HG02885 (cell line): ENCODE data around the gene CACUL1.
"Not testable (repeated sequence)": the region's sequence is repeated elsewhere in the genome, so short reads cannot be mapped to it uniquely, and the experiment has no call there.

Source experiments
- ATAC-seq: cut with Tn5 transposase; IDR thresholded peaks from one replicate; pipeline ENCODE4 v1.9.1; 2021; ENCODE audit warnings: mild to moderate bottlenecking; ENCODE audit not compliant: unreplicated experiment, poor library complexity

CACUL1 gene

DNA sequence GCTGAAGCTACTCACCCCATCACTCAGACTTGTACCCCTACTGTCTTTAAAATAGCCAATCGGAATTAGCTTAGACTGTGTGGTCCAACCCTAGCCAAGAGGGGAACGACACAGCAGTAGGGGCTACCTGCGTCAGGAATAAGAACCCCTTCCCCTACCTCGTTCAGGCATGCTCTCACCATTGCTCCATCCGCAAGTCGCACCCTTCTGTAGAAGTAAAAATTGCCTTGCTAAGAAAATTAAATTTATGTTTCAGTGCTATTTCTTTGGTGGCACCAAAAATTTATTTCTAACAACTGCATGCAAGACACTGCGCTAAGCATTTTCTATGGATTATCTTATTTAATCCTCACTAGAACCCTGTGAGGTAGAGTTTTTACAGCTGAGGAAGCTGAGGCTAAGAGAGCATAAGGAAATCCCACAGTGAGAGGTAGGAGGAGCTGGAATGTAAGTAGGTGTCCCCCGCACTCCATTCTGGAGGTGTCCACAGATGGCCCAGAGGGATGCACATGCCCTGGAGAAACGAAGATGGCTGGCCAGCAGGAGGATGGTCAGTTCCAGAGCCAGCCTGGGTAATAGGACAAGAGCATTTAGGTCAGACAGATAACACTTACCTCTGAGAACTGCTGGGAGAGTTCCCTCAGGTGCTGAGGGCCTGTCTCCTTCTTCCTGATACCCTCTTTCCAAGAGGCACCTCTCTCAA lies 15.3 kb upstream of the CACUL1 start:
- ATAC-seq: no peak

DNA sequence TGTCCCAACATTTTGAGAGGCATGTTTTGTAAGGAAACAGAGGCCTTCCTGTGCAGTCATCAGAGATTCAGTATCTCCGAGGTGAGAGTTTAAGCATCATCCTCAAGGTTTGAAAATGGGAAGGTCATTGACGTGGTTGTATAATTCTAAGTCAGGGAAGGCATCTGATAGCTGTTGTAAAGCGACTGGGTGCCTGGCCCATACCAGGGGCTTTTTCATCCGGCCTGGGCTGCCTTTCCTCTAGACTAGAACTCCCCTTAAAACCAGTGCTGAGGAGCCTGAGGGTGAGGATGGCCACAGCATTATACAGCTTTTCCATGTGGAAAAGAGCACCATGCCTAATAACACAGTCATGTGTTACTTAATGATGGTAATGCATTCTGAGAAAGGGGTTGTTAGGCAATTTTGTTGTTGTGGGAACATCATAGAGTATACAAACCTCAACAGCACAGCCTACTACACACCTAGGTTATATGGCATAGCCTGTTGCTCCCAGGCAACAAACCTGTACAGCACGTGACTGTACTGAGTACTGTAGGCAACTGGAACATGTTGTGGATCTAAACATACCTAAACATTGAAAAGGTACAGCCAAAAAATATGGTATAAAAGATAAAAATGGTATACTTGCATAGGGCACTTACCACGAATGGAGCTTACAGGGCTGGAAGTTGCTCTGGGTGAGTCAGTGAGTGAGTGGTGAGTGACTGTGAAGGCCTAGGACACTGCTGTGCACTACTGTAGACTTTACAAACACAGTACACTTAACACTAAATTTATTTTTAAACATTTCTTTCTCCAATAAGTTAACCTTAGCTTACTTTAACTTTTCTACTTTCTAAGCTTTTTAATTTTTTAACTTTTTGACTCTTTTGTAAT lies 13.5 kb upstream of the CACUL1 start:
- no peak for ATAC-seq

DNA sequence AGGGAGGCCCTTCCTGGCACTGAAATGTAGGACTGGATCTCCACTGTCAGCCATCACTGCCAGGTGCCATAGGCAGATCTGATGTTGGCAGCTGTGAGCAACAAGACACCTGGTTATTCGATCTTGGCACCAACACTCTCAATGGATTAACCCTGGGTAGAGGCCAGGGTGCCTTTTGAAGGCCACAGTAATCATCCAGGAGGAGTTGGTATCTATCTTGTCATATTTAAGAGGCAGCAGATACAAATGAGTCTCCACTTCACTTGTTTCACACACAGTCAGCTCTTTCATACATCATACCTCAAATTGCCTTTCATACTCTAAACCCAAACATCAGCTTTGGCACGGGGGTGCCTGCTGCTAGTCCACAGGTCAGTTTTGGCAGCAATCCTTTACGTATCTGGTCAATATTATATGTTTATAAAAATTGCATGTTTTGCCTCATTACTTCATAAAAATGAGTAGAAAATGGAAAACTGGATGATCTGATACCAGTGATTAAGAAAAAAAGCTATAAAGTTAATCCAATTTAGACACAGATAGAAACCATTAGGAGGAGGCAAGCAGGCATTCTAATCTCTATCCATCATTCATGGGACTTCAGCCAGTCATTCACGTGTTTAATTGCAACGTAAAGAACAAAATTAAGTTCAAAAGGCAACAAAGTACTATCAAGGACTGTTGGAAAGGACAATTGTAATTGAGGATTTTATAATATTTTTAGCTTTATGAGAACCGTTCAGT lies 12.7 kb upstream of the CACUL1 start:
- no peak for ATAC-seq

DNA sequence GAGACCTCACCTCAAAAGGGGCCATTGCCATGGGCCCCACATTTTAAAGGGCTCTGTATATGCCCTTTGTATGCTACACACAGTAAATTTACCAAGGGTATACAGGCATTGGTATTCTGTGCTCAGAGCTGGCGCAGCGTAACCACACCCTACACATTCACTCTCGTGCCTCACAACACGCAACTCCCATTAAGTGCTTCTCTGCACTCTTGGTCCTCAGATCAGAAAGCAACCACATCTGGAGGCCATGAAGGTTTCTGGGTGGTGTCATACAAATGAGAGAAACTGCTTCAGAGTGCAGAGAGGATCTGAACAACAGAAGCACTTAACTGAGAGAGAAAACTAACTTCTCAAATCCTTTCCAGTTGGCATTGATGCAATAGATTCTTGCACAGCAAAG lies 9.4 kb upstream of the CACUL1 start:
- no peak for ATAC-seq

DNA sequence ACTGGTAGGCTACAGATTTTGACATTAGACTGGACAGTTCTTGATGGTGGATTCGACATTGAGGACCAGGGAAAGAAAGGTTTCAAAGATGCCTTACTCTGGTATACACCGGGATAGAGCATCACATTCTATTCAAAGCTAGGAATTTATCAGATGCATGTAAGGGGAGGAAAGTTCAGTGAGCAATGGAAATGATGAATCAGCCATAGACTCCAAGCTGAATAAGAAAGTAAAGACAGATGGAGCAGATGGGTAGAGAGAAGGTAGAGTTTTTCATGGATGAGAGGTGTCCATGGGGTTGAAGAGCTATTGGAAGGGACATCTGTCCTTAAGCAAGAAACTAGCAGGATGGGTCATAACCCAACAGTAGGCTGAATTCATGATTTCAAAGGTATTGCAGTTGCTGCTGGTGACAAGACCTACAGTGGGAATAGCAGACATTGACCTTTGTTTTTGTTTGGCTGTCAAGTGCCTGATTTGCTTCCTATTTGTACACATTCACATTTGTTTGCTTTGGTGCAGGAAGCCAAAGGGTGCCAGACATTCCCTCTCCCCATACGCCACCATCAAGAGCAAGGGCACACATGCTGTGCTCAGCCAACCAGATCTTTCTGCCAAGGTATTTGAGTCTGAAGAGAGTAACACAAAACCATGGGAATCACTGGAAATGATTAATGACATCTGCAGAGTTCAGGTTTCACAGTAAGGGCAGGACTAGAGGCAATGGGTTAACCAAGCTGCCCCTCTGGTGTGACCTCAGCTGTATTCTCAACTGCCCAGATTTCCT lies 8.6 kb upstream of the CACUL1 start:
- ATAC-seq: no peak

DNA sequence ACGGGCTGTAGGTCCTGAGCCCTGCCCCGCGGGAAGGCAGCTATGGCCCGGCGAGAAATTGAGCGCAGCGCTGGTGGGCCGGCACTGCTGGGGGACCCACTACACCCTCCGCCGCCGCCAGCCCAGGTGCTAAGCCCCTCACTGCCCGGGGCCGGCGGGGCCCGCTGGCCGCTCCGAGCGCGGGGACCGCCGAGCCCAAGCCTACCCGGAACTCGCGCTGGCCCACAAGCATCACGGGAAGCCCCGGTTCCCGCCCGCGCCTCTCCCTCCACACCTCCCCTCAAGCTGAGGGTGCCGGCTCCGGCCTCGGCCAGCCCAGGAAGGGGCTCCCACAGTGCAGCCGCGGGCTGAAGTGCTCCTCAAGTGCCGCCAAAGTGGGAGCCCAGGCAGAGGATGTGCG lies 5.5 kb upstream of the CACUL1 start:
- ATAC-seq: no peak

DNA sequence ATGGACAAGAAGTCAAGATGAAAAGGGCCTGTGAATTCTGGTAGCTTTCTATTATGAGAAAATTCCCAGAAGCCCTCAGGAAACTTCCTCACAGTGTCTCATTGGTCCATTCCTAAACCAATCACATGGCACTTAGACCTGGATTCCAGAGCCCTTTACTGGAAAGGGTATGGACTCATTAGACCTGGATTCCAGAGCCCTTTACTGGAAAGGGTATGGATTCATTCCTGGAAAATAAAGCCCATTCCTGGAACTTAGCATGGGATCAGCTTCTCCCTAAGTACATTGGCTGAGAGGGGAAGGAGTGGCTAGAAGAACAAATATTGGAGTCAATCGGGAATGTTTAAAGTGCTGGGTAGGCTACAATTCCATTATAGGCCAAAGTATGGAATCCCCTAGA lies 3.7 kb upstream of the CACUL1 start:
- no peak for ATAC-seq

DNA sequence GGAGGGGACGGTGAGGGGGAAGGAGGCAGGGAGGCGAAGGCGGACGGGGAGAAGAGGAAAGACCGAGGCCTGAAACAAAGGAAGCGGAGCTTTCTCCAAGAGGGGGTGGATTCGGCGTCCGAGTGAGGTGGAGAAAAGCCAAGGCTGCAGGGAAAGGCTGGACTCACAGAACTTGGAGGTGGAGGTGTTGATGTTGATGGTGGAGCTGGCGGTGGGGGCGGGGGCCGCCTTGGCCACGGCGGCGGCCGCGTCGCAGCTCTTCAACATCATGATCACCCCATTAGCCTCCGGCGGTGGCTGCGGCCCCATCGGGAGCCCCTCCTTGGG lies 578 bp downstream of the CACUL1 start:
- peak; percentile 19 for ATAC-seq

DNA sequence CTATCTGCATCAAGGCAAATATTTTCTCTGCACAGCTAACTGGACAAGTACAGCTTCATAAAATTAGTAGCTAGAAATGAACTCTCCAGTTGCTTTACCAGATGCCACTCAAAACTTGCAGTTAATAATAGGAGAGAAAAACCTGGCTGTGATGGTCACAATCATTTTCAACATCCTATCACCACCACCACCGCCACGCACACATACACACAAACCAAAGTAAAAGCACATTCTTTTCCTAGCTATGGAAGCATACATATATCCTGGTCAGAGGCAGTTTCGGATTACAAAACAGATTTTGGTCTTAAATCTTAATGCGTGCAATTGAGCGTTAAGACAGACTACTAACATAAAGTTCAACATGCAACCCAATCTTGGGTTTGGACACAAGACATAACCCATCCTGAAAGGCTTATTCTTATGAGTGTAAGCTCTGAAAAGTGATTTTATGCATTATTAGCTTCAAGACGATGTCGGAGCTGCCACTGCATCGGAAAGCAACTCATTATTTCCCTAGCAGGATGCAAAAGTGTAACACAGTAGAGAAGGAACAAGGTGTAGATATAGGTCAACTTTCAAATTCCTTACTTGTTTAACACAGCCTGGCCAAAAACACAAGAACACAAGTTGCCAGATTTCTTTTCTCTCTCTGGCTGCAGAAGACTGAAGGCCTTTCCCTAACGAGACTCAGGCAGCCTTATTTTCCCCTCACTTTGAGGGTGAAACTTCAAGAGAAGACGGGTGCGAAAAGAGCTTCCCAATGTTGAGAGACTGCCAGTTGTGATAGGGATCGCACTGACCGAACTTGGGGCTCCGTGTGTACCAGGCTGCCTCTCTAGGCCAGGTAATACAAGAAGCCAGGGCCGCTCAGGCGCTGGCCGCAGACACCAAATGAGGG lies 1.2 kb downstream of the CACUL1 start:
- peak; percentile 21 for ATAC-seq

DNA sequence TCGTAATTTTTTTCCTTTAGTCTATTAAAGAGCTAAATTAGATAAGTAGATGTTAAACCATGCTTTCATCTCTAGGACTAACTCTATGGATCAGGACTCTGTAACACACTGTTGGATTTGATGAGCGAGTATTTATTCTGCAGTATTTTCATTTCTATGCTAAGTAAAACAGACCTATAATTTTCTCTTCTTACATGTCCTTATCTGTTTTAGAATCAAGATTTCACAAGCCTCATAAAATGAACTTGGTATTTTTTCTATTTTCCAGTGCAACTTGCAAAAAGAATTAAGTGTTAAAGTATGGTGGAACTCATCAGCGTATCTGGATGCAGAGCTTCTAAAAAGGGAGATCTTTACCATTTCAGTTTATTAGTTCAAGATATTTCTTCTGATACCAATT lies 2.4 kb downstream of the CACUL1 start:
- ATAC-seq: no peak

DNA sequence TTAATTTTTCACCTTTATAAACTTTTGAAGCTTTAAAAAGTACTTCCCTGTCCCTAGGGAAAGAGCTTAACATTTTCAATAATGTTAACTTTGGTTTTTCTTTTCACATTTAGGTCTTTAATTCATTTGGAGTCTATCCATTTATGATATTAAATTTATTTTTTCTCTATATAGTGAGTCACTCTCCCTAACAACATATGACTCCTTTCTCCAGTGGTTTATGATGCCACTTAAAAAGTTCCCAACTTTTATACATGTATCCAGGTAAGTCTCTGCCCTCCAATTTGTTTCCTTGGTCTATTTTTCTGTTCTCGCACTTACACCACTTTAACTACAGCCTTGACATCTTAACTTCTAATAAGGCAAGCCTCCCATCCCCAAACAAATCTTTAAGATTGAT lies 3.5 kb downstream of the CACUL1 start:
- no peak for ATAC-seq

DNA sequence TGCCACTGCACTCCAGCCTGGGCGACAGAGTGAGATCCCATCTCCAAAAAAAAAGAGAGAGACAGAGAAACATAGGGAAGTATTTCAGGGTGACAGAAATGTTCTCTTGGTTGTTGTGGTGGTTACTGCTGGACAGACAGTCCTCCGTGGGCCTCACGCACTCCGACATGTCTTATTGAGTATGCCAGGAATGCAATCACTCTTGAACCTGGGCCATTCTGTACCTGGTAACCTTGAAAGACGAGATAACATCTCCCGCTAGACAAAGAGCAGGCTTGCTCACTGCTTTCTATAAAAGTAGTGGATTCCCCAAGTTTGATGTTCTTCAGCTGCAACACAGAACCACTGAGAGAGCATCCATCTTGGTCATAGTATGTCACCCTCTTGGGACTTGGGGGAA lies 6.7 kb downstream of the CACUL1 start:
- no peak for ATAC-seq

DNA sequence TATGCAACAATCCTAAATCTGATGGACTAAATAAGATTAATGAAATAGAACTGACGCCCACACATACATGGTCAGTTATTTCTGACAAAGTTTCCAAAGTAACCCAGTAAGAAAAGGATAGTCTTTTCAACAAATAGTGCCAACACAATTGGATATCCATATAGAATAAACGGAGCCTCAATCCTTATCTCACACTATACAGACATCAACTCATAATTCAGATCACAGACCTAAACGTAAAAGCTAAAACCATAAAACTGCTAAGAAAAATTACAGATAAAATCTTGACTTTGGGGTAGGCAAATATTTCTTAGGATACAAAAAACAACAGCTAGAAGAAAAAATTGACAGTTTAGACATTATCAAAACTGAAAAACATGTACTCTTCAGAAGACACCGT lies 8.5 kb downstream of the CACUL1 start:
- no peak for ATAC-seq

DNA sequence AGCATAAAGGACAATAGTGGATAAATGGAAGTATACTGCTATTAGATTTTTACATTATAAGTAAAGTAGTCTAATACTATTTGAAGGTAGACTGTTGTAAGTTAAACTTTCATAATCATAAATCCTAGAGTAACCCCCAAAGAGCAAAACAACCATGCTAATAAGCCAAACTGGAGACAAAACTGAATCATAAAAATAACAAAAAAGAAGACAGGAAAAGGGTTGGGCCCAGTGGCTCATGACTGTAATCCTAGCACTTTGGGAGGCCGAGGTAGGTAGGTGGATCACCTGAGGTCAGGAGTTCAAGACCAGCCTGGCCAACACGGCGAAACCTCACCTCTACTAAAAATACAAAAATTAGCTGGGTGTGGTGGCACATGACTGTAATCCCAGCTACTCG lies 9.7 kb downstream of the CACUL1 start:
- no peak for ATAC-seq

DNA sequence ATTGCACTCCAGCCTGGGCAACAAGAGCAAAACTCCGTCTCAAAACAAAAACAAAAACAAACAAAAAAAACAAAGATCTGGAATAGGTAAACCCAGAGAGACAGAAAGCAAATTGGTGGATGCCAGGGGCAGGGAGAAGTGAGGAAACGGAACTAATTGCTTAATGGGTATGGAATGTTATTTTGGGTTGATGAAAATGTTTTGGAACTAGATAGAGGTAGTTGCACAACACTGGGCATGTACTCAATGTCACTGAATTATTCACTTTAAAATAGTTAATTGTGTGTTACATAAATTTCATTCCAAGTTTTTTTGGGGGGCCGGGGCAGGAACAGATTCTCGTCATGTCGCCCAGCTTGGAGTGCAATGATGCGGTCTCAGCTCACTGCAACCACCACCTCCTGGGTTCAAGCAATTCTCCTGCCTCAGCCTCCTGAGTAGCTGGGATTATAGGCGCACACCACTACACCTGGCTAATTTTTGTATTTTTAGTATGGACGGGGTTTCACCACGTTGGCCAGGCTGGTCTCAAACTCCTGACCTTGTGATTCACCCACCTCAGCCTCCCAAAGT lies 10.3 kb downstream of the CACUL1 start:
- not testable (repeated sequence) for ATAC-seq

DNA sequence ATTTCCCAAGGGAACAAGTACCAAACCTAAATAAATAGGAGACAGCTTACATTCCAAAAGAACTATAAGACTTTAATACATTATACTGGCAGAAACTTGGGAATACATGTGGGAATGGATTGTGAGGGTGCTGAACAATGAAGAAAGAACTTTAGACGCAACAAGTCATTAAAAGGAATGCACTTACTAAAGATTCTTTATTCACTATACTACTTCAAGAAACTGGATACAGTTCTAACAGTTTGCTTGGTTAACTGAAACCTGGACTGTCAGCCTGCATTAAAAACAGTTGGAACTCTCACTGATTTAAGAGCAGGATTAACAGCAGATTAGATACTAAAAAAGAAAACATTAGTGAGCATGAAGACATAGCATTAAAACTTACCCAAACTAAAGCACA lies 12.0 kb downstream of the CACUL1 start:
- no peak for ATAC-seq

DNA sequence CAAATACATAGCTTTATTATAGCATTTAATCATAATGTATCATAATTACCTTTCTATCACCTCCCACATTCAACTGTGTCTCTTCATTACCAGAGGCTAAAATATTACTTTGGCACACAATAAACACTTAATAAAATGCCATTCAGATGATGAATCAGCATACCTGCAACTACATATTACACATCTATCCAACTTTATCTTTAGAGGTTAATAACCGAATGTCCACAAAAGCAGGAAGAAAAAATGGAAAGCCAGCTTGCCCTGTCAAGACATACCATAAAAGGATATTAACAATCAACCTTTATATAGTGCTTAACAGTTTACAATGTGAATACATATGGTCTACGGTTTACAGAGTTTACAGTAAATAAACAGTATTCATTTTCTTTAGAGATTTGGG lies 12.7 kb downstream of the CACUL1 start:
- no peak for ATAC-seq

DNA sequence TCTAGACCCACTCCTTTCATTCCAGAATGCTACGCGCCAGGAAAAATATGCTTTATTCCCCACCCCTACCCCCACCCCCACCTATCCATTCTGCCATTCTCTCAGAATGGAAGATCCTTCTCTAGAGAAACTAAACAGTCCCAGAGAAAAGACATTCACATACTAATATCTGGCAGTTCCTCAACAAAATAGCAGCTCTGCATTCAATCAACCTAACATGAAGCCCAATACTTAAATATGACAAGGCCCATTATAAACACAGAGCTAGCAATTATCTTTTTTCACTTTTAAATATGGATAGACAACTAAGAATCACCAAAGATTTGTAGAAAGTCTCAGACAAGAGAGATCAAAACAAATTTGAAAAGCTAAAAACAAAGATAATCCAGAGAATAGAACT lies 16.4 kb downstream of the CACUL1 start:
- no peak for ATAC-seq

DNA sequence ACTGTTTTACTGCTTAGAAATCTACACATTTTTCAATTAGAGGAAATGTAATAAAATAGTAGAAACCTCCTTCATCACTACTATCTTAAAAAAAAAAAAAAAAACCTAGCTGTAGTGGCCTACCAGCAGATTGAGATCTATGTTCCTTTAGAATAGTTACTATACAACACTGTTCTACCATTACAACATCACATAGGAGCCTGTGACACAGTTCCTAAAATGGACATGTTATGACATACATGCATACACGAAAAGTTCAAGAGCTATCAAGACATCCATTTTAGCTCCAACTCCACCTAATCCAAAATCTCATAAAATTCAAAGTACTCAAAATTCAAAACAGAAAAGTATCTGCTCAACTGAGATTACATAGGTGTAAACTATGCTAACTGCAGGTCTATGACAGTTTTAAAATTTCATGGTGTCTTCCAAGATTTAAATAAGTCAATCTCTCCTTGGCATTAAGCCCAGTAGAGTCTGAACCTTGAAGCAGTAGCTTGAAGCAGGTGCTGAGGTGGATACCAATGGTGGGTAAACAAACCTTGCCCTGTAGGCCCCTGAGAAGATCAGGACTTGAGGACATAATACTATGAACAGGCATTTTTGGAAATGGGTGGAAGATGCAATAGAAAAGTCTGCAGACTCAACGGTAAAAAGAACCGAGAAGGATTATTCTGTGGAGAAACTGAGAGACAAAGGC lies 17.0 kb downstream of the CACUL1 start:
- ATAC-seq: no peak
